GM12874 (cell line): ENCODE data around the gene IBA57.
A peak's percentile ranks its signal among the peaks of the same experiment; 100 is the strongest.

Experiments used
- CTCF ChIP-seq: IDR thresholded peaks from 2 replicates; pipeline ENCODE4 v1.5.1; 2011; ENCODE audit warnings: low read depth, mild to moderate bottlenecking, control low read depth, low read length, moderate library complexity; ENCODE audit not compliant: insufficient read depth

IBA57 gene

GRCh38 chr1:228177183-228177475, 11.5 kb downstream of the IBA57 start:
- TF ChIP-seq CTCF, result no peak

- no peak for TF ChIP-seq CTCF
Observed at GRCh38 chr1:228177721-228178710, 12.4 kb downstream of the IBA57 start.

GRCh38 chr1:228178737-228179684, 13.4 kb downstream of the IBA57 start:
- no peak for TF ChIP-seq CTCF

- TF ChIP-seq CTCF, result peak; percentile 10; the same call in 1 of the 2 replicates
Observed at GRCh38 chr1:228180271-228180958, 14.8 kb downstream of the IBA57 start.

GRCh38 chr1:228180959-228181644, 15.5 kb downstream of the IBA57 start:
- no peak for TF ChIP-seq CTCF

- TF ChIP-seq CTCF, result no peak
Observed at GRCh38 chr1:228181645-228182034, 16.0 kb downstream of the IBA57 start.
